Midbrain (tissue), 1 donor: Measurements from ENCODE around the gene KLHL7.
A peak's percentile ranks its signal among the peaks of the same experiment; 100 is the strongest.
"Not testable (repeated sequence)": the region's sequence is repeated elsewhere in the genome, so short reads cannot be mapped to it uniquely, and the experiment has no call there.

Experiments
- DNase-seq: peaks from one replicate; lab custom pipeline; 2025; lab: John Stamatoyannopoulos, UW

The KLHL7 gene

GRCh38 chr7:23214938-23215337 lies 109.4 kb downstream of the KLHL7 start:
- DNase-seq = no peak

GRCh38 chr7:23216021-23216420 lies 110.4 kb downstream of the KLHL7 start:
- DNase-seq = peak; percentile 45

GRCh38 chr7:23218196-23218595 lies 112.6 kb downstream of the KLHL7 start:
- no peak for DNase-seq

GRCh38 chr7:23220690-23221305 lies 115.2 kb downstream of the KLHL7 start:
- no peak for DNase-seq

GRCh38 chr7:23222439-23223030 lies 117.0 kb downstream of the KLHL7 start:
- DNase-seq = no peak

- DNase-seq = not testable (repeated sequence)
These were observed 118.8 kb downstream of the KLHL7 start for GRCh38 chr7:23224364-23224763.

GRCh38 chr7:23226844-23227450 lies 121.4 kb downstream of the KLHL7 start:
- DNase-seq = peak; percentile 14
